HCT116 (cell line): Measurements from ENCODE around the gene NDOR1. TPM values are rescaled to one million over a fixed set of nuclear protein-coding genes. Genes with fewer than 3 reads are reported as not detected.

Experiments
- ATAC-seq: fragments of 200-7000 bp; cut with Tn5 transposase; 2 replicates; pipeline ENCODE4 v1.9.1; 2020; ENCODE audit warnings: mild to moderate bottlenecking, moderate library complexity
- BruUV-seq: library from RNA; stranded (reverse); fragments of 400-500 nt; replicated peaks from 2 replicates; lab custom pipeline; 2021; lab: Mats Ljungman, UMichigan
- CTCF ChIA-PET: fragments of 300-600 bp; sonication (Branson Sonifier 250); formaldehyde crosslinking; loops from one replicate; lab custom pipeline; 2021; ENCODE audit warnings: antibody characterized with exemption; lab: Charles Lee
- POLR2A ChIA-PET: fragments of 300-600, 350-600 bp; sonication (Branson Sonifier 250); formaldehyde crosslinking; loops from one replicate; lab custom pipeline; 2021; ENCODE audit warnings: antibody characterized with exemption; lab: Charles Lee
- RAD21 ChIA-PET, 2 experiments: fragments of 300-600 bp; sonication (Branson Sonifier 250); formaldehyde crosslinking; loops; one replicate each; lab custom pipeline; 2023; ENCODE audit warnings: low total read pairs in 2 of 2; ENCODE audit not compliant: uncharacterized antibody in 2 of 2, unreplicated experiment in 2 of 2, low non-redundant PET in 1 of 2; lab: Charles Lee
- DNase-seq: peaks from one replicate; pipeline ENCODE4 v3.0.0-alpha.2; 2010; ENCODE audit warnings: low read depth, low spot score
- H2AFZ ChIP-seq: fragments of 200-600 bp; shearing (Covaris generic), sonication (generic); 2 replicates; pipeline ENCODE4 v1.6.1; 2017; ENCODE audit warnings: low read depth, mixed run types, mixed read lengths, antibody characterized with exemption, low read length; ENCODE audit not compliant: poor library complexity, severe bottlenecking
- H3K27ac ChIP-seq: 2 replicates; pipeline ENCODE4 v1.5.1; 2012; ENCODE audit warnings: low read depth, low read length
- H3K27me3 ChIP-seq: fragments of 200-600 bp; sonication (generic); 2 replicates; pipeline ENCODE4 v1.6.1; 2016; ENCODE audit warnings: mixed run types, low read length, mixed read lengths; ENCODE audit not compliant: insufficient read depth
- H3K36me3 ChIP-seq, 2 experiments: fragments of 200-500 bp in 1 of 2; fragments of 200-600 bp in 1 of 2; sonication (Bioruptor generic) in 1 of 2; sonication (generic) in 1 of 2; 2 replicates each; pipeline versions ENCODE4 v1.5.1 to v1.6.1; 2014 to 2016; ENCODE audit warnings: low read length in 2 of 2, inconsistent platforms in 1 of 2, mixed read lengths in 1 of 2, mixed run types in 1 of 2; ENCODE audit not compliant: insufficient read depth in 2 of 2, control insufficient read depth in 1 of 2
- H3K4me1 ChIP-seq, 2 experiments: fragments of 200-600 bp in 1 of 2; sonication (generic) in 1 of 2; 2 replicates each; pipeline versions ENCODE4 v1.5.1 to v1.6.1; 2012 to 2017; ENCODE audit warnings: low read length in 2 of 2, inconsistent platforms in 1 of 2, mild to moderate bottlenecking in 1 of 2, mixed read lengths in 1 of 2, mixed run types in 1 of 2, moderate library complexity in 1 of 2; ENCODE audit not compliant: insufficient read depth in 2 of 2, control insufficient read depth in 1 of 2
- H3K4me2 ChIP-seq: fragments of 200-600 bp; sonication (generic); 2 replicates; pipeline ENCODE4 v1.6.1; 2017; ENCODE audit warnings: mixed run types, low read length, mixed read lengths
- H3K4me3 ChIP-seq, 2 experiments: fragments of 200-600 bp in 1 of 2; sonication (generic) in 1 of 2; replicated peaks in 1 of 2; 2 replicates each; pipeline ENCODE4 v1.5.1; 2011 to 2016; ENCODE audit warnings: low read length in 2 of 2, control low read depth in 1 of 2, low read depth in 1 of 2, mild to moderate bottlenecking in 1 of 2, mixed read lengths in 1 of 2, mixed run types in 1 of 2
- H3K79me2 ChIP-seq: fragments of 200-600 bp; sonication (generic); 2 replicates; pipeline ENCODE4 v1.6.1; 2017; ENCODE audit warnings: mild to moderate bottlenecking, mixed run types, low read length, moderate library complexity, mixed read lengths; ENCODE audit not compliant: insufficient read depth
- H3K9ac ChIP-seq: fragments of 200-600 bp; sonication (generic); 2 replicates; pipeline ENCODE4 v1.6.1; 2016; ENCODE audit warnings: low read length, mixed read lengths
- H3K9me2 ChIP-seq: fragments of 200-600 bp; sonication (generic), shearing (Covaris generic); 2 replicates; pipeline ENCODE4 v1.6.1; 2017; ENCODE audit warnings: mixed run types, mild to moderate bottlenecking, moderate library complexity; ENCODE audit not compliant: insufficient read depth
- H3K9me3 ChIP-seq, 2 experiments: fragments of 200-500 bp in 1 of 2; fragments of 200-600 bp in 1 of 2; sonication (Bioruptor generic) in 1 of 2; sonication (generic) in 1 of 2; 2 replicates each; pipeline ENCODE4 v1.6.1; 2014 to 2017; ENCODE audit warnings: low read length in 2 of 2, mixed read lengths in 2 of 2, inconsistent platforms in 1 of 2, low read depth in 1 of 2, mild to moderate bottlenecking in 1 of 2, mixed run types in 1 of 2, moderate library complexity in 1 of 2; ENCODE audit not compliant: control insufficient read depth in 1 of 2, insufficient read depth in 1 of 2
- H4K20me1 ChIP-seq: fragments of 200-600 bp; sonication (generic), shearing (Covaris generic); 2 replicates; pipeline ENCODE4 v1.6.1; 2017; ENCODE audit warnings: mixed run types, mild to moderate bottlenecking, moderate library complexity; ENCODE audit not compliant: insufficient read depth
- ELF1 ChIP-seq: IDR thresholded peaks from 2 replicates; pipeline ENCODE4 v1.6.1; 2012; ENCODE audit warnings: low read depth, borderline replicate concordance
- POLR2AphosphoS5 ChIP-seq: IDR thresholded peaks from 2 replicates; pipeline ENCODE4 v1.6.1; 2011; ENCODE audit warnings: mild to moderate bottlenecking, low read depth, low read length, moderate library complexity
- SP1 ChIP-seq: IDR thresholded peaks from 2 replicates; pipeline ENCODE4 v1.6.1; 2012; ENCODE audit warnings: low read depth
- SRF ChIP-seq: IDR thresholded peaks from 2 replicates; pipeline ENCODE4 v1.6.1; 2012; ENCODE audit warnings: low read depth
- ZFX ChIP-seq: fragments of 450-650 bp; IDR thresholded peaks from 2 replicates; pipeline ENCODE4 v1.6.1; 2017
- intact Hi-C: fragments of 100-400 bp; cut with micrococcal nuclease; formaldehyde crosslinking; loops from 2 replicates; pipeline ENCODE4 v1.10.0; 2022
- total RNA-seq: library from RNA; stranded (reverse); gene quantifications from one replicate; pipeline ENCODE4 v1.2.1, GENCODE V29; 2021; ENCODE audit not compliant: unreplicated experiment
- TF ChIP-seq, protein P1 (sequence below): IDR thresholded peaks from 2 replicates; pipeline ENCODE4 v1.6.1; 2012; ENCODE audit warnings: low read depth
- TF ChIP-seq, protein P2 (sequence below), 3 experiments: fragments of 200-600 bp in 1 of 3; sonication (generic) in 1 of 3; IDR thresholded peaks in 2 of 3; conservative IDR thresholded peaks in 1 of 3; 2 replicates each; pipeline ENCODE4 v1.5.1; 2012 to 2017; ENCODE audit warnings: low read depth in 2 of 3, low read length in 2 of 3, antibody characterized with exemption in 1 of 3, borderline replicate concordance in 1 of 3, control low read depth in 1 of 3, mild to moderate bottlenecking in 1 of 3, mixed read lengths in 1 of 3, mixed run types in 1 of 3, moderate library complexity in 1 of 3; ENCODE audit not compliant: insufficient read depth in 1 of 3

The NDOR1 gene
- total RNA-seq, 1 experiment from 2014 or later, result 28.4 TPM

DNA sequence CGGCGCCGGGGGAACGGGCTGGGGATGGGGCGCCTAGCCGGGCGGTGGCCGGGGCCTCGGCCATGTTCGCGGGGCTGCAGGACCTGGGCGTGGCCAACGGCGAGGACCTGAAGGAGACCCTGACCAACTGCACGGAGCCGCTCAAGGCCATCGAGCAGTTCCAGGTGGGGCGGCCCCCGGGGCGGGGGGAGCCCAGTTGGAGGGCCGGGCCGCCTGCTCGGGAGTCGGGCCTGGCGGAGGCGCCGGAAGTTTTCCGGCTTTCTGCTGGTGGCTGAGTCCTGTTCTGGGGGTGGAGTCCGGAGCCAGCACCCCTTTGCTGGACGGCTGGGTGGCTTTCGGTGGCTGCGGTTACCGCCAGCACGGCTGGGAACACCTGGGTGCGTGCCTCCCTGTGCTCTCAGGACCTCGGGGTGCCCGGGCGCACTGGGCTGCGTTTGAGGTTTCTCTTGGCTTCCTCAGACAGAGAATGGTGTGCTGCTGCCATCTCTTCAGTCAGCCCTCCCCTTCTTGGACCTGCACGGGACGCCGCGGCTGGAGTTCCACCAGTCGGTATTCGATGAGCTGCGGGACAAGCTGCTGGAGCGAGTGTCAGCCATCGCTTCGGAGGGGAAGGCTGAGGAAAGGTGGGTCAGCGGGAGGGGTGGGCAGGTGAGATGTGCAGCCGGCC, 50.1 kb downstream of the NDOR1 start:
- H3K36me3 ChIP-seq, result peaks cover 17 to 22% of the 10 kb centered on the region in 2 experiments
- POLR2A ChIA-PET, result interaction anchor here (1.7 to 5.9 kb wide), 3 partner anchors 13 to 22 kb away, joined by 5 to 39 read pairs (median 13); partner anchors contain the start of genes TOR4A and TUBB4B
- H2AFZ ChIP-seq, result peak overlapping the region; percentile 45
- DNase-seq (no peak), ATAC-seq (peak; percentile 69)
- peak overlapping the region; percentile 97 to 100 for H3K4me3 ChIP-seq
- H3K79me2 ChIP-seq, result peaks cover 36% of the 10 kb centered on the region
- RAD21 ChIA-PET, result no interaction called here
- intact Hi-C loops, result loop anchor here (1.0 kb wide), 1 partner anchor 14 kb away; the partner anchor contains the start of gene TUBB4B
- H3K4me2 ChIP-seq, result peak overlapping the region; percentile 93
- H3K27me3 ChIP-seq, result no peaks in the 10 kb centered on the region
- no peaks in the 10 kb centered on the region for H3K9me2 ChIP-seq
- no TSS peak for BruUV-seq
- H3K9ac ChIP-seq, result peak overlapping the region; percentile 88
- TF ChIP-seq SRF (no peak), ELF1 (no peak), POLR2AphosphoS5 (no peak), SP1 (no peak), ZFX (peak; percentile 75; the same call in 1 of the 2 replicates)
- TF ChIP-seq, protein P1, sequence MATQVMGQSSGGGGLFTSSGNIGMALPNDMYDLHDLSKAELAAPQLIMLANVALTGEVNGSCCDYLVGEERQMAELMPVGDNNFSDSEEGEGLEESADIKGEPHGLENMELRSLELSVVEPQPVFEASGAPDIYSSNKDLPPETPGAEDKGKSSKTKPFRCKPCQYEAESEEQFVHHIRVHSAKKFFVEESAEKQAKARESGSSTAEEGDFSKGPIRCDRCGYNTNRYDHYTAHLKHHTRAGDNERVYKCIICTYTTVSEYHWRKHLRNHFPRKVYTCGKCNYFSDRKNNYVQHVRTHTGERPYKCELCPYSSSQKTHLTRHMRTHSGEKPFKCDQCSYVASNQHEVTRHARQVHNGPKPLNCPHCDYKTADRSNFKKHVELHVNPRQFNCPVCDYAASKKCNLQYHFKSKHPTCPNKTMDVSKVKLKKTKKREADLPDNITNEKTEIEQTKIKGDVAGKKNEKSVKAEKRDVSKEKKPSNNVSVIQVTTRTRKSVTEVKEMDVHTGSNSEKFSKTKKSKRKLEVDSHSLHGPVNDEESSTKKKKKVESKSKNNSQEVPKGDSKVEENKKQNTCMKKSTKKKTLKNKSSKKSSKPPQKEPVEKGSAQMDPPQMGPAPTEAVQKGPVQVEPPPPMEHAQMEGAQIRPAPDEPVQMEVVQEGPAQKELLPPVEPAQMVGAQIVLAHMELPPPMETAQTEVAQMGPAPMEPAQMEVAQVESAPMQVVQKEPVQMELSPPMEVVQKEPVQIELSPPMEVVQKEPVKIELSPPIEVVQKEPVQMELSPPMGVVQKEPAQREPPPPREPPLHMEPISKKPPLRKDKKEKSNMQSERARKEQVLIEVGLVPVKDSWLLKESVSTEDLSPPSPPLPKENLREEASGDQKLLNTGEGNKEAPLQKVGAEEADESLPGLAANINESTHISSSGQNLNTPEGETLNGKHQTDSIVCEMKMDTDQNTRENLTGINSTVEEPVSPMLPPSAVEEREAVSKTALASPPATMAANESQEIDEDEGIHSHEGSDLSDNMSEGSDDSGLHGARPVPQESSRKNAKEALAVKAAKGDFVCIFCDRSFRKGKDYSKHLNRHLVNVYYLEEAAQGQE, result no peak
- TF ChIP-seq, protein P2, sequence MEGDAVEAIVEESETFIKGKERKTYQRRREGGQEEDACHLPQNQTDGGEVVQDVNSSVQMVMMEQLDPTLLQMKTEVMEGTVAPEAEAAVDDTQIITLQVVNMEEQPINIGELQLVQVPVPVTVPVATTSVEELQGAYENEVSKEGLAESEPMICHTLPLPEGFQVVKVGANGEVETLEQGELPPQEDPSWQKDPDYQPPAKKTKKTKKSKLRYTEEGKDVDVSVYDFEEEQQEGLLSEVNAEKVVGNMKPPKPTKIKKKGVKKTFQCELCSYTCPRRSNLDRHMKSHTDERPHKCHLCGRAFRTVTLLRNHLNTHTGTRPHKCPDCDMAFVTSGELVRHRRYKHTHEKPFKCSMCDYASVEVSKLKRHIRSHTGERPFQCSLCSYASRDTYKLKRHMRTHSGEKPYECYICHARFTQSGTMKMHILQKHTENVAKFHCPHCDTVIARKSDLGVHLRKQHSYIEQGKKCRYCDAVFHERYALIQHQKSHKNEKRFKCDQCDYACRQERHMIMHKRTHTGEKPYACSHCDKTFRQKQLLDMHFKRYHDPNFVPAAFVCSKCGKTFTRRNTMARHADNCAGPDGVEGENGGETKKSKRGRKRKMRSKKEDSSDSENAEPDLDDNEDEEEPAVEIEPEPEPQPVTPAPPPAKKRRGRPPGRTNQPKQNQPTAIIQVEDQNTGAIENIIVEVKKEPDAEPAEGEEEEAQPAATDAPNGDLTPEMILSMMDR (IDR thresholded peaks at IDR 0.05 in 2 of 3, conservative IDR thresholded peaks at IDR 0.05 in 1 of 3; ENCODE audit: borderline replicate concordance in 1 of 3, insufficient read depth in 1 of 3, low read depth in 2 of 3, low read length in 2 of 3), result no peak
- TF ChIP-seq, all 23 proteins: peak for 1
- peaks cover 21 to 42% of the 10 kb centered on the region in 2 experiments for H3K4me1 ChIP-seq
- no peaks in the 10 kb centered on the region for H3K9me3 ChIP-seq
- H4K20me1 ChIP-seq, result no peaks in the 10 kb centered on the region
- CTCF ChIA-PET, result interaction anchor here (1.3 to 1.5 kb wide), 4 partner anchors 19 to 67 kb away, joined by 3 to 6 read pairs (median 4); partner anchors contain the start of genes ANAPC2, NRARP and SSNA1
- peak overlapping the region; percentile 91 for H3K27ac ChIP-seq
